ENCODE data around the gene TENM4.
"Not testable (repeated sequence)": the region's sequence is repeated elsewhere in the genome, so short reads cannot be mapped to it uniquely, and the experiment has no call there.

TENM4 gene

GRCh38 chr11:79199729-79200354 lies 241.0 kb downstream of the TENM4 start:
- no peak for DNase-seq

GRCh38 chr11:79198898-79199250 lies 242.0 kb downstream of the TENM4 start:
- no peak for DNase-seq

GRCh38 chr11:79198203-79198897 lies 242.5 kb downstream of the TENM4 start:
- DNase-seq = no peak

GRCh38 chr11:79196950-79197349 lies 243.9 kb downstream of the TENM4 start:
- no peak for DNase-seq

- DNase-seq = no peak
Observed at GRCh38 chr11:79195209-79195608, 245.6 kb downstream of the TENM4 start.

- DNase-seq = no peak
Observed at GRCh38 chr11:79193663-79194310, 247.0 kb downstream of the TENM4 start.

- DNase-seq = no peak
Observed at GRCh38 chr11:79192836-79193235, 248.0 kb downstream of the TENM4 start.

GRCh38 chr11:79191716-79192115 lies 249.1 kb downstream of the TENM4 start:
- DNase-seq = not testable (repeated sequence)

GRCh38 chr11:79190553-79190952 lies 250.3 kb downstream of the TENM4 start:
- not testable (repeated sequence) for DNase-seq

GRCh38 chr11:79189601-79190000 lies 251.2 kb downstream of the TENM4 start:
- DNase-seq = no peak

GRCh38 chr11:79189055-79189454 lies 251.8 kb downstream of the TENM4 start:
- DNase-seq = no peak

- DNase-seq = no peak
Observed at GRCh38 chr11:79186669-79187068, 254.2 kb downstream of the TENM4 start.

GRCh38 chr11:79185351-79185750 lies 255.5 kb downstream of the TENM4 start:
- no peak for DNase-seq

- no peak for DNase-seq
Observed at GRCh38 chr11:79184285-79184684, 256.5 kb downstream of the TENM4 start.

- no peak for DNase-seq
Observed at GRCh38 chr11:79182794-79183193, 258.0 kb downstream of the TENM4 start.

- no peak for DNase-seq
Observed at GRCh38 chr11:79179087-79179486, 261.7 kb downstream of the TENM4 start.

- DNase-seq = no peak
Observed at GRCh38 chr11:79174045-79175008, 266.5 kb downstream of the TENM4 start.

GRCh38 chr11:79173615-79174014 lies 267.2 kb downstream of the TENM4 start:
- DNase-seq = no peak

- DNase-seq = no peak
Observed at GRCh38 chr11:79170321-79170720, 270.5 kb downstream of the TENM4 start.

- DNase-seq = no peak
Observed at GRCh38 chr11:79168530-79169110, 272.2 kb downstream of the TENM4 start.

GRCh38 chr11:79167510-79168188 lies 273.2 kb downstream of the TENM4 start:
- no peak for DNase-seq

GRCh38 chr11:79165908-79166307 lies 274.9 kb downstream of the TENM4 start:
- DNase-seq = no peak
